HepG2 (cell line): ENCODE results near the gene C1orf159. TPM values are rescaled to one million over a fixed set of nuclear protein-coding genes. Genes with fewer than 3 reads are reported as not detected.

Source experiments
- GABPB1 ChIP-seq: IDR thresholded peaks from 2 replicates; pipeline ENCODE4 v1.6.1; 2016; ENCODE audit warnings: mild to moderate bottlenecking, missing genetic modification reagents, moderate library complexity, missing compliant biosample characterization
- HDAC1 ChIP-seq: sonication (generic); formaldehyde crosslinking; IDR thresholded peaks from 2 replicates; pipeline ENCODE4 v1.5.1; 2020; ENCODE audit warnings: mild to moderate bottlenecking, missing genetic modification reagents
- LCORL ChIP-seq, 2 experiments: fragments of 450-650 bp in 1 of 2; sonication (generic) in 1 of 2; formaldehyde crosslinking in 1 of 2; IDR thresholded peaks; 2 replicates each; pipeline versions ENCODE4 v1.5.0 to v1.6.1; 2017 to 2020; ENCODE audit warnings: antibody characterized with exemption in 1 of 2, missing genetic modification reagents in 1 of 2
- MBD4 ChIP-seq: IDR thresholded peaks from 2 replicates; pipeline ENCODE4 v1.6.1; 2012; ENCODE audit warnings: low read length, inconsistent platforms, borderline replicate concordance
- MIXL1 ChIP-seq: IDR thresholded peaks from 2 replicates; pipeline ENCODE4 v1.6.1; 2016
- MTA3 ChIP-seq: sonication (generic); formaldehyde crosslinking; IDR thresholded peaks from 2 replicates; pipeline ENCODE4 v1.4.0; 2020; ENCODE audit warnings: missing genetic modification reagents
- MXI1 ChIP-seq: IDR thresholded peaks from 3 replicates; pipeline ENCODE4 v1.6.1; 2012; ENCODE audit warnings: low read depth, low read length, inconsistent platforms, borderline replicate concordance
- NR2F2 ChIP-seq: IDR thresholded peaks from 2 replicates; pipeline ENCODE4 v1.6.1; 2012; ENCODE audit warnings: low read depth, inconsistent platforms, borderline replicate concordance
- RBAK ChIP-seq: sonication (generic); formaldehyde crosslinking; IDR thresholded peaks from 2 replicates; pipeline ENCODE4 v1.5.1; 2020; ENCODE audit warnings: mild to moderate bottlenecking, missing genetic modification reagents
- SALL1 ChIP-seq: sonication (generic); formaldehyde crosslinking; IDR thresholded peaks from 2 replicates; pipeline ENCODE4 v1.8.0; 2022; ENCODE audit warnings: mild to moderate bottlenecking, missing genetic modification reagents
- SETDB1 ChIP-seq: sonication (generic); formaldehyde crosslinking; IDR thresholded peaks from 2 replicates; pipeline ENCODE4 v1.5.1; 2020; ENCODE audit warnings: missing genetic modification reagents, mild to moderate bottlenecking, borderline replicate concordance
- SNAI1 ChIP-seq: sonication (generic); formaldehyde crosslinking; IDR thresholded peaks from 2 replicates; pipeline ENCODE4 v1.5.0; 2020; ENCODE audit warnings: mild to moderate bottlenecking, missing genetic modification reagents, borderline replicate concordance
- ZFP82 ChIP-seq: sonication (generic); formaldehyde crosslinking; IDR thresholded peaks from 2 replicates; pipeline ENCODE4 v1.5.1; 2020; ENCODE audit warnings: mild to moderate bottlenecking, missing genetic modification reagents, borderline replicate concordance
- ZMYM4 ChIP-seq: sonication (generic); formaldehyde crosslinking; IDR thresholded peaks from 2 replicates; pipeline ENCODE4 v1.8.1; 2023; ENCODE audit warnings: mild to moderate bottlenecking, missing genetic modification reagents
- ZNF343 ChIP-seq: sonication (generic); formaldehyde crosslinking; IDR thresholded peaks from 2 replicates; pipeline ENCODE4 v1.4.0; 2020; ENCODE audit warnings: mild to moderate bottlenecking, missing genetic modification reagents
- ZNF557 ChIP-seq: sonication (generic); formaldehyde crosslinking; IDR thresholded peaks from 2 replicates; pipeline ENCODE4 v1.4.0; 2020; ENCODE audit warnings: missing genetic modification reagents
- ZNF558 ChIP-seq: sonication (generic); formaldehyde crosslinking; IDR thresholded peaks from 2 replicates; pipeline ENCODE4 v1.9.0; 2022; ENCODE audit warnings: mild to moderate bottlenecking, missing genetic modification reagents, borderline replicate concordance
- ZNF678 ChIP-seq: sonication (generic); formaldehyde crosslinking; IDR thresholded peaks from 2 replicates; pipeline ENCODE4 v1.4.0; 2020; ENCODE audit warnings: mild to moderate bottlenecking, missing genetic modification reagents
- ZNF776 ChIP-seq: sonication (generic); formaldehyde crosslinking; IDR thresholded peaks from 2 replicates; pipeline ENCODE4 v1.4.0; 2020; ENCODE audit warnings: mild to moderate bottlenecking, missing genetic modification reagents
- ZNF883 ChIP-seq: sonication (generic); formaldehyde crosslinking; IDR thresholded peaks from 2 replicates; pipeline ENCODE4 v1.5.1; 2020; ENCODE audit warnings: mild to moderate bottlenecking, missing genetic modification reagents; ENCODE audit errors: not compliant biosample characterization
- polyA plus RNA-seq, 8 experiments: library from polyadenylated mRNA; depleted of rRNA in 3 of 8; stranded (reverse) in 7 of 8; unstranded in 1 of 8; fragments of >200 nt; fragmentation: Illumina TruSeq in 4 of 8; extraction: Trizol in 4 of 8; gene quantifications; 2 replicates each; pipeline versions ENCODE4 v1.2.1 to v1.2.3, GENCODE V29; 2011 to 2016; ENCODE audit warnings: low read depth in 4 of 8, missing spikeins in 1 of 8, mixed read lengths in 1 of 8; ENCODE audit not compliant: insufficient read depth in 1 of 8
- total RNA-seq, 5 experiments: library from RNA; depleted of rRNA; stranded (reverse); fragments of >200 nt; fragmentation: Illumina TruSeq; extraction: Trizol; gene quantifications; 2 replicates each; pipeline ENCODE4 v1.2.3, GENCODE V29; 2016; ENCODE audit warnings: low read depth in 1 of 5
- TF ChIP-seq, protein P1 (sequence below): sonication (generic); formaldehyde crosslinking; IDR thresholded peaks from 2 replicates; pipeline ENCODE4 v1.4.0; 2020; ENCODE audit warnings: missing genetic modification reagents
- TF ChIP-seq, protein P2 (sequence below): IDR thresholded peaks from 2 replicates; pipeline ENCODE4 v1.4.0; 2020; ENCODE audit warnings: mild to moderate bottlenecking, missing genetic modification reagents
- TF ChIP-seq, protein P3 (sequence below): sonication (generic); IDR thresholded peaks from 2 replicates; pipeline ENCODE4 v1.6.1; 2016; ENCODE audit warnings: low read depth, borderline replicate concordance
- TF ChIP-seq, protein P4 (sequence below): sonication (generic); formaldehyde crosslinking; IDR thresholded peaks from 2 replicates; pipeline ENCODE4 v1.4.0; 2020; ENCODE audit warnings: missing genetic modification reagents

Gene C1orf159
- total and polyA plus RNA-seq, 2 of the 13 experiments (the other 11 are each of a cell fraction or from before 2014, with no cell fraction given) = 3.8 to 6.7 TPM

DNA sequence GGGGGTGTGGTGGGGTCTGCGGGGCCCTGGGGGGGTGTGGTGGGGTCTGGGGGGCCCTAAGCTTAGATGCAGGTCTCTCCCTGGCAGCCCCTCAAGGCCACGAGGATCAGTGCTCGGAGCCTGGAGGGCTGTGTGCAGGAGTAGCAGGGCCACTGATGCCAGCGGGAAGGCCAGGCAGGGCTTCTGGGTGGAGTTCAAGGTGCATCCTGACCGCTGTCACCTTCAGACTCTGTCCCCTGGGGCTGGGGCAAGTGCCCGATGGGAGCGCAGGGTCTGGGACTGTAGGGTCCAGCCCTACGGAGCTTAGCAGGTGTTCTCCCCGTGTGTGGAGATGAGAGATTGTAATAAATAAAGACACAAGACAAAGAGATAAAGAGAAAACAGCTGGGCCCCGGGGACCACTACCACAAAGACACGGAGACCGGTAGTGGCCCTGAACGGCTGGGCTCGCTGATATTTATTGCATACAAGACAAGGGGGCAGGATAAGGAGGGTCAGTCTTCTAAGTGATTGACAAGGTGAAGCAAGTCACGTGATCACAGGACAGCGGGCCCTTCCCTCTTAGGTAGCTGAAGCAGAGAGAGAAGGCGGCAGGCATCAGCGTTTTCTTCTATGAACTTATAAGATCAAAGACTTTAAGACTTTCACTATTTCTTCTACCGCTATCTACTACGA is 50.5 kb downstream of the C1orf159 start (continued):
- no peak for TF ChIP-seq SETDB1 (CRISPR knock-in tag)
- TF ChIP-seq SALL1 (CRISPR knock-in tag) = peak; percentile 54; the same call in 1 of the 2 replicates
- TF ChIP-seq ZMYM4 (CRISPR knock-in tag) = no peak
- TF ChIP-seq MXI1 = 0 out of 3 replicates have a peak, but pooled peaks have one; percentile 33
- TF ChIP-seq, protein P1, sequence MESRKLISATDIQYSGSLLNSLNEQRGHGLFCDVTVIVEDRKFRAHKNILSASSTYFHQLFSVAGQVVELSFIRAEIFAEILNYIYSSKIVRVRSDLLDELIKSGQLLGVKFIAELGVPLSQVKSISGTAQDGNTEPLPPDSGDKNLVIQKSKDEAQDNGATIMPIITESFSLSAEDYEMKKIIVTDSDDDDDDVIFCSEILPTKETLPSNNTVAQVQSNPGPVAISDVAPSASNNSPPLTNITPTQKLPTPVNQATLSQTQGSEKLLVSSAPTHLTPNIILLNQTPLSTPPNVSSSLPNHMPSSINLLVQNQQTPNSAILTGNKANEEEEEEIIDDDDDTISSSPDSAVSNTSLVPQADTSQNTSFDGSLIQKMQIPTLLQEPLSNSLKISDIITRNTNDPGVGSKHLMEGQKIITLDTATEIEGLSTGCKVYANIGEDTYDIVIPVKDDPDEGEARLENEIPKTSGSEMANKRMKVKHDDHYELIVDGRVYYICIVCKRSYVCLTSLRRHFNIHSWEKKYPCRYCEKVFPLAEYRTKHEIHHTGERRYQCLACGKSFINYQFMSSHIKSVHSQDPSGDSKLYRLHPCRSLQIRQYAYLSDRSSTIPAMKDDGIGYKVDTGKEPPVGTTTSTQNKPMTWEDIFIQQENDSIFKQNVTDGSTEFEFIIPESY = no peak
- no peak for TF ChIP-seq SNAI1 (CRISPR knock-in tag)
- TF ChIP-seq ZFP82 (CRISPR knock-in tag) = 0 out of 2 replicates have a peak, but pooled peaks have one; percentile 17
- TF ChIP-seq LCORL (IDR thresholded peaks at IDR 0.05) = no peak
- TF ChIP-seq LCORL (CRISPR knock-in tag; IDR thresholded peaks at IDR 0.05) = 0 out of 2 replicates have a peak, but pooled peaks have one; percentile 57
- TF ChIP-seq, protein P2, sequence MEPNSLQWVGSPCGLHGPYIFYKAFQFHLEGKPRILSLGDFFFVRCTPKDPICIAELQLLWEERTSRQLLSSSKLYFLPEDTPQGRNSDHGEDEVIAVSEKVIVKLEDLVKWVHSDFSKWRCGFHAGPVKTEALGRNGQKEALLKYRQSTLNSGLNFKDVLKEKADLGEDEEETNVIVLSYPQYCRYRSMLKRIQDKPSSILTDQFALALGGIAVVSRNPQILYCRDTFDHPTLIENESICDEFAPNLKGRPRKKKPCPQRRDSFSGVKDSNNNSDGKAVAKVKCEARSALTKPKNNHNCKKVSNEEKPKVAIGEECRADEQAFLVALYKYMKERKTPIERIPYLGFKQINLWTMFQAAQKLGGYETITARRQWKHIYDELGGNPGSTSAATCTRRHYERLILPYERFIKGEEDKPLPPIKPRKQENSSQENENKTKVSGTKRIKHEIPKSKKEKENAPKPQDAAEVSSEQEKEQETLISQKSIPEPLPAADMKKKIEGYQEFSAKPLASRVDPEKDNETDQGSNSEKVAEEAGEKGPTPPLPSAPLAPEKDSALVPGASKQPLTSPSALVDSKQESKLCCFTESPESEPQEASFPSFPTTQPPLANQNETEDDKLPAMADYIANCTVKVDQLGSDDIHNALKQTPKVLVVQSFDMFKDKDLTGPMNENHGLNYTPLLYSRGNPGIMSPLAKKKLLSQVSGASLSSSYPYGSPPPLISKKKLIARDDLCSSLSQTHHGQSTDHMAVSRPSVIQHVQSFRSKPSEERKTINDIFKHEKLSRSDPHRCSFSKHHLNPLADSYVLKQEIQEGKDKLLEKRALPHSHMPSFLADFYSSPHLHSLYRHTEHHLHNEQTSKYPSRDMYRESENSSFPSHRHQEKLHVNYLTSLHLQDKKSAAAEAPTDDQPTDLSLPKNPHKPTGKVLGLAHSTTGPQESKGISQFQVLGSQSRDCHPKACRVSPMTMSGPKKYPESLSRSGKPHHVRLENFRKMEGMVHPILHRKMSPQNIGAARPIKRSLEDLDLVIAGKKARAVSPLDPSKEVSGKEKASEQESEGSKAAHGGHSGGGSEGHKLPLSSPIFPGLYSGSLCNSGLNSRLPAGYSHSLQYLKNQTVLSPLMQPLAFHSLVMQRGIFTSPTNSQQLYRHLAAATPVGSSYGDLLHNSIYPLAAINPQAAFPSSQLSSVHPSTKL = peak; percentile 24; the same call in 1 of the 2 replicates
- TF ChIP-seq RBAK (CRISPR knock-in tag) = no peak
- no peak for TF ChIP-seq ZNF883 (CRISPR knock-in tag)
- TF ChIP-seq MBD4 = no peak
- TF ChIP-seq MTA3 (CRISPR knock-in tag) = no peak
- TF ChIP-seq HDAC1 = peak; percentile 35; the same call in 1 of the 2 replicates
- TF ChIP-seq, protein P3, sequence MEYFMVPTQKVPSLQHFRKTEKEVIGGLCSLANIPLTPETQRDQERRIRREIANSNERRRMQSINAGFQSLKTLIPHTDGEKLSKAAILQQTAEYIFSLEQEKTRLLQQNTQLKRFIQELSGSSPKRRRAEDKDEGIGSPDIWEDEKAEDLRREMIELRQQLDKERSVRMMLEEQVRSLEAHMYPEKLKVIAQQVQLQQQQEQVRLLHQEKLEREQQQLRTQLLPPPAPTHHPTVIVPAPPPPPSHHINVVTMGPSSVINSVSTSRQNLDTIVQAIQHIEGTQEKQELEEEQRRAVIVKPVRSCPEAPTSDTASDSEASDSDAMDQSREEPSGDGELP = 0 out of 2 replicates have a peak, but pooled peaks have one; percentile 26
- 0 out of 2 replicates have a peak, but pooled peaks have one; percentile 33 for TF ChIP-seq NR2F2
- TF ChIP-seq ZNF558 = no peak
- no peak for TF ChIP-seq ZNF343 (CRISPR knock-in tag)
- TF ChIP-seq ZNF776 = no peak
- TF ChIP-seq MIXL1 (CRISPR knock-in tag) = 0 out of 2 replicates have a peak, but pooled peaks have one; percentile 40
- TF ChIP-seq, protein P4, sequence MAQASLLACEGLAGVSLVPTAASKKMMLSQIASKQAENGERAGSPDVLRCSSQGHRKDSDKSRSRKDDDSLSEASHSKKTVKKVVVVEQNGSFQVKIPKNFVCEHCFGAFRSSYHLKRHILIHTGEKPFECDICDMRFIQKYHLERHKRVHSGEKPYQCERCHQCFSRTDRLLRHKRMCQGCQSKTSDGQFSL (CRISPR knock-in tag) = no peak
- TF ChIP-seq GABPB1 (CRISPR knock-in tag) = peak; percentile 25; the same call in 1 of the 2 replicates
- no peak for TF ChIP-seq ZNF557 (CRISPR knock-in tag)
- no peak for TF ChIP-seq ZNF678 (CRISPR knock-in tag)
